Muscle of arm (tissue), 12 donors: ENCODE results near the gene MEGF9. TPM values are rescaled to one million over a fixed set of nuclear protein-coding genes. Genes with fewer than 3 reads are reported as not detected.
"Not testable (repeated sequence)": the region's sequence is repeated elsewhere in the genome, so short reads cannot be mapped to it uniquely, and the experiment has no call there.

Source experiments
- DNase-seq: peaks from one replicate; pipeline ENCODE4 v3.0.0-alpha.2; 2013
- polyA plus RNA-seq, 12 donors: library from polyadenylated mRNA; unstranded; fragments of 120-200 nt; gene quantifications; one replicate each; pipeline ENCODE4 v1.2.1, GENCODE V29; 2013; ENCODE audit not compliant: insufficient read length in 12 of 12

Gene MEGF9
- polyA plus RNA-seq, 12 donors, result 6.5 to 16.9 (median 8.0) TPM; not detected in 1

DNA sequence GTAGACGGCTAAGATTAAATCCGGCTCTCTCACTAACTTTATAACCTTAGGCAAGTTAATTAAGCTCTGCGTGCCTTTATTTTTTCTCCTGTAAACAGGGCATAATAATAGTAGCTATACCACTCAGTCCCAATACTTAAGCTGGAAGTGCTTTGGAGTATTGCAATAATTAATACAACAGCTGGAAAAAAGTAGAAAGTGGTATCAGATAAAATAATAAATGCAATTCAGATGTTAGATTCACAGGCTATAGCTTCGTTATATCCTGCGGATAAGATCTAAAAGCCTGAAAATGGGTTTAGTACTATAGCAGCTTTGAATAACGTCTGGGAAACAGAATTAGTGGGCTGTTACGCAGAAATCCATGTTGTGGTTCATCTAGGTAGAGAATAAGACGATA, 51.8 kb downstream of the MEGF9 start:
- no peak for DNase-seq

GRCh38 chr9:120659676-120660075, 54.6 kb downstream of the MEGF9 start:
- no peak for DNase-seq

GRCh38 chr9:120659209-120659608, 55.1 kb downstream of the MEGF9 start:
- no peak for DNase-seq

DNA sequence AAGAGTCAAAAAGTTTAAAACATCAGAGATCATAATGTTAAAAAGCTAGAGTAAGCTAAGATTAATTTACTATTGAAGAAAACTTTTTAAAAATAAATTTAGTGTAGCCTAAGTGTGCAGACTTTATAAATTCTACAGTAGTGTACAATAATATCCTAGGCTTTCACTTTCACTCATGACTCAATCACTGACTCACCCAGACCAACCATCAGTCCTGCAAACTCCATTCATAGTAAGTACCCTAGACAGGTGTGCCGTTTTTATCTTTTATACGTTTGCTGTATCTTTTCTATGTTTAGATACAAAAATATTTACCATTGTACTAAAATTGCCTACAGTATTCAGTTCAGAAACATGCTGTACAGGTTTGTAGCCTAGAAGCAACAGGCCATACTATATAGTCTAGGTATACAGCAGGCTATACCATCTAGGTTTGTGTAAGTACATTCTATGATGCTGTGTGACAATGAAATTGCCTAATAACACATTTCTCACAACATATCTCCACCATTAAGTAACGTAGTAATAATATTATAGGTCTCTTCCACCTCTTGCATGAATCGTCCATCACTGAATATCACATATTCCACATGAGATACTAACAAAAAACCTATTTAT, 59.2 kb downstream of the MEGF9 start:
- no peak for DNase-seq

DNA sequence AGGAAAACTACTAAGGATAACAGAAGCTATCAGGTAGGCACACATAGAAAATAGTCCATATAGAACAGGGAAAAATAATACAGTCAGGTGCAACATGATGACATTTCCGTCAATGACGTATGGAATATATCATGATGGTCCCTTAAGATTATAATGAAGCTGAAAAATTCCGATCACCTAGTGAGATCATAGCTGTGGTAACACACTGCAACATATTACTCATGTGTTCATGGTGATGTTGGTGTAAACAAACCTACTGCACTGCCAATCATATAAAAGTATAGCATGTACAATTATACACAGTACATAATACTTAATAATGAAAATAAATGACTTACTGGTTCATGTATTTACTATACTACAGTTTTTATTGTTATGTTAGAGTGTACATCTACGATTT, 60.0 kb downstream of the MEGF9 start:
- no peak for DNase-seq

GRCh38 chr9:120653762-120654161, 60.5 kb downstream of the MEGF9 start:
- DNase-seq, result no peak

- no peak for DNase-seq
Observed at GRCh38 chr9:120652934-120653333, 61.3 kb downstream of the MEGF9 start.

- no peak for DNase-seq
Observed at GRCh38 chr9:120650352-120650751, 63.9 kb downstream of the MEGF9 start.

GRCh38 chr9:120648581-120649197, 65.6 kb downstream of the MEGF9 start:
- no peak for DNase-seq

DNA sequence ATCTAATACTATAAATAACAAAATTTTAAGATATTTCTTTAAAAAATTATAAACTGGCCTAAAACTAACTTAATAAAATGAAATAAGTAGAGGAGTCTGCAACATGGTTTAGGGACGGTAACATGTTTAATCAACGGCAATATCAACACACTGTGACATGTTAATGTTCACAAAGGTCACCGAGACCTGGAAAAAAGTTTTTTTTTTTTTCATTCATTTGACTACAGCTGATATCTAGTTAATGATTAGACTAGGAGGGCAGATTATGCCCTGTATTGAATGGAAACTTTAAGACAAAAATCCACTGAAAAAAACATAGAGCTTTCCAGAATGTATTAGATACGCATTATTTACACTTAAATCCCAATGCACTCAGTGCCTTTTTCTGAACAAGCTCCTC, 67.3 kb downstream of the MEGF9 start:
- DNase-seq, result no peak

DNA sequence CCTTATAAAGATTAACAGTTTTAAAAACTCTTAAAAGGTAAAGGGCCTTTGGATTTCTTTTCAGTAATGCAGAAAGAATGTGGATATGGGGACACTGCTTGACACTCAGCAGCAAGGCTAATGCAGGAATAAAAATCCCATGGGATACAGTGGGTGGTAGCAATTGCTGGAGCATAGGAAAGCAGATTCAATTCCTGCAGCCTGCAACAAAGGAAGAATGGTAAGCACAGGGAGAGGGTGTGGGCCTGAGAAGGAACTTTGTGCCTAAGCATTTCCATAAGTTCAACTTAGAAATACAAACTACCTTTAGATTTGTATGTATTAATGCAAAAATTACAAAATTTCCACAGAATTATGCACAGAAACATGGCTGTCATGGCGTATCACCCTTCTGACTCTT, 68.5 kb downstream of the MEGF9 start:
- no peak for DNase-seq

DNA sequence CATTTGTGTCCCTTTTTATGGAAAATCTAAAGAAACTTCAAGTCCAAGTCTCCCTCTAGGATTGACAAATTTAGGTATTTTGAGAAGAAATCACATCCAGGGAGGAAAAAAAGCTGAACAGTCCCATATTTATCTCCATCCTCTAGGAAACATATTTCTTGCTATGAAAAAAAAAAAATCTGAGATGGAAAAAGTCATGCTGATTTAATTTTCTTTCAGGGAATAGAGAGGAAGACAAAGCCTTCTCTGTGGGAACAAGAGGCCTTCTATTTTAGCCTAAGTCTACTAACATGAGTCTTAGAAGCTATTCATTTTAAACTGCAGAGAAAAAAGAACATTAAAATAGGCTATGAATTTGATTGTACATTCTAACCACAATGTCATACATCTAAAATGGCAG, 71.2 kb downstream of the MEGF9 start:
- DNase-seq, result no peak

GRCh38 chr9:120642129-120642770, 72.0 kb downstream of the MEGF9 start:
- no peak for DNase-seq

- not testable (repeated sequence) for DNase-seq
Observed at GRCh38 chr9:120640874-120641273, 73.4 kb downstream of the MEGF9 start.

GRCh38 chr9:120640380-120640779, 73.9 kb downstream of the MEGF9 start:
- DNase-seq, result no peak

DNA sequence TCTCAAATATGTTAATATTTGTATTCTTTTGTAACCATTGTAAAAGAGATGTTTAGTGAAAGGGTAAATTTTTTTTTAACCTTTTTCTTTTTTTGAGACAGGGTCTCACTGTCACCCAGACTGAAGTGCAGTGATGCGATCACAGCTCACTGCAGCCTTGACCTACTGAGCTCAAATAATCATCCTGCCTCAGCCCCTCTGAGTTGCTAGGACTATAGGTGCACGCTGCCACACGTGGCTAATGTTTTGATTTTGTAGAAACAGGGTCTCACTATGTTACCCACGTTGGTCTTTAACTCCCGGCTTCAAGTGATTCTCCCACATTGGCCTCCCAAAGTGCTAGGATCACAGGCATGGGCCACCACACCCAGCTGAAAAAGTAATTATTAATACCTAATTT, 76.4 kb downstream of the MEGF9 start:
- no peak for DNase-seq

- no peak for DNase-seq
Observed at GRCh38 chr9:120636194-120636957, 77.9 kb downstream of the MEGF9 start.

DNA sequence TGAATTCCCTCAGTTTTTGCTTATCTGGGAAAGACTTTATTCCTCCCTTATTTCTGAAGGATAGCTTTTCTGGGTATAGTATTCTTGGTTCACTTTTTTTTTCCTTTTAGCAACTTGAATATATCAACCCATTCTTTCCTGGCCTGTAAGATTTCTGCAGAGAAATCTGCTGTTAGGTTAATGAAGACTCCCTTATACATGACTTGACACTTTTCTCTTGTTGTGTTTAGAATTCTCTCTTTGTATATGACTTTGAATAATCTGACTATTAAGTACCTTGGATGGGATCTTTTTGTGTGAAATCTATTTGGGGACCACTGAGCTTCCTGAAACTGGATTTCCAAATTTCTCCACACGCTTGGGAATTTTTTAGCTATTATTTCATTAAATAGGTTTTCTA, 79.3 kb downstream of the MEGF9 start:
- DNase-seq, result no peak

GRCh38 chr9:120630333-120630732, 83.9 kb downstream of the MEGF9 start:
- DNase-seq, result no peak

GRCh38 chr9:120628925-120629497, 85.3 kb downstream of the MEGF9 start:
- DNase-seq, result not testable (repeated sequence)

DNA sequence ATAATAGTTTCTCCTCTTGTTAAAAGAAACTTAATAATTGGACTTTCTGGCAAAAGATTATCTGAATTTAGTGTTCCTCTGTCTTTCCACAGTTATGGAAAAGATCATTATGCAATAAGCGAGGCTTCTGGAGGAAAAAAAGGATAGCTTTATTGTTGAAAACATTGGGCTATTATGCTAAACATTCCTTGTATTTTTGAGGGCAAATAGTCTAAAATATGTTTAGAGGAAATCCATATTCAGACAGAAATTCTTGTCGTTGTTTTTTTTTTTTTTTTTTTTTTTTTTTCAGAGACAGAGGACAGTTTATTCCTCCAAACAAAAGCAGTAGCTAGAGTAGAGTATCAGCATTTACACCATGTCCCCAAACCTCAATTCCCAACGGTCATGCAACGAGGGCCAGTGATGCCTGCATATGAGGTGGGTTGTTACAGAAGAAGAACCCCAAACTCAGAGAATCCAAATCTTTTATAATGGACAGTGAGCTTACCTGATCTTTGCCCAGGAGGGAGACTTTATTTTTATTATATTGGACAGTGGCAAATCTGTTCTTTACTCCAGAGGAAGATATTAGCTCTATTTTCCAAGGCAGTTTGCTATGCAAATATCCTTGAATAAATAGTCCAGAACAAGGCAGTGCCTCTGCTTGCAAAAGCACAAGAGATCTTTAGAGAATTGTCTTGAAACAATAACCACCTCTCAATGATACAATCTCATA, 85.9 kb downstream of the MEGF9 start:
- DNase-seq, result no peak

DNA sequence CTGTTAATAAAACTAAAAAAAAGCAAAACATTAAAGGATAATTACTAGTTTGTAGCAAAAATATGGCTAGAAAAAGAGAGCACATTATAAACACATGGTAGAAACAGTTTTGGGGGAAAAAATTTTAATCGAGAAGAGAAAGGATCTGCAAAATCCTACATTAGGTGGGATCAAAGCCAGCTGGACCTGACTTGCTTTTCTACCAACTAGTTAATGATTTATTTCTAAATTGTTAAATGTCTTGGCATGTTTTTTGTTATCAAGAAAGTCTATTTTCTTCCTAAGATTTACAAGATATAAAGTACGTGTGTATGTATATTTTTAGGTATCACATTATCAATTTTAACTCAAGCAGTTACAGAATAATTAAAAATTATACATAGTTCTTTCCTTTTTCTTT, 87.2 kb downstream of the MEGF9 start:
- no peak for DNase-seq
